K562 (cell line): ENCODE data around the gene LMO2.
"Not testable (repeated sequence)": the region's sequence is repeated elsewhere in the genome, so short reads cannot be mapped to it uniquely, and the experiment has no call there.

Source experiments
- ATF2 ChIP-seq: sonication (generic); formaldehyde crosslinking; IDR thresholded peaks from 2 replicates; pipeline ENCODE4 v1.8.1; 2022; ENCODE audit warnings: missing genetic modification reagents
- CCNT2 ChIP-seq: IDR thresholded peaks from 2 replicates; pipeline ENCODE4 v1.6.1; 2011; ENCODE audit warnings: borderline replicate concordance, low read depth, mild to moderate bottlenecking, moderate library complexity, mixed read lengths, low read length; ENCODE audit not compliant: insufficient read length; ENCODE audit errors: extremely low read depth
- CHD2 ChIP-seq: IDR thresholded peaks from 2 replicates; pipeline ENCODE4 v1.6.1; 2011; ENCODE audit warnings: low read depth, low read length
- CTCF ChIP-seq, 3 experiments: IDR thresholded peaks in 2 of 3; conservative IDR thresholded peaks in 1 of 3; 2 replicates each; pipeline ENCODE4 v1.5.1; 2011 to 2012; ENCODE audit warnings: low read length in 3 of 3, mild to moderate bottlenecking in 3 of 3, control low read depth in 2 of 3, improper control_type of control experiment in 1 of 3, inconsistent platforms in 1 of 3, low read depth in 1 of 3, mixed read lengths in 1 of 3, moderate library complexity in 1 of 3; ENCODE audit not compliant: insufficient read depth in 2 of 3
- E2F1 ChIP-seq: sonication (generic); formaldehyde crosslinking; IDR thresholded peaks from 2 replicates; pipeline ENCODE4 v1.8.1; 2023; ENCODE audit warnings: mild to moderate bottlenecking, missing genetic modification reagents, moderate library complexity
- POLR2AphosphoS5 ChIP-seq: IDR thresholded peaks from 2 replicates; pipeline ENCODE4 v1.6.1; 2011; ENCODE audit warnings: mild to moderate bottlenecking, low read depth, low read length, moderate library complexity; ENCODE audit not compliant: control insufficient read depth, insufficient read depth
- SAP30 ChIP-seq: fragments of 200-600 bp; sonication (generic); IDR thresholded peaks from 2 replicates; pipeline ENCODE4 v1.6.1; 2012; ENCODE audit warnings: borderline replicate concordance, low read depth, mild to moderate bottlenecking, moderate library complexity, low read length, control low read depth, inconsistent platforms; ENCODE audit not compliant: insufficient read depth, poor library complexity, severe bottlenecking
- SMC3 ChIP-seq: conservative IDR thresholded peaks from 2 replicates; pipeline ENCODE4 v1.6.1; 2011; ENCODE audit warnings: low read depth, low read length, improper control_type of control experiment; ENCODE audit not compliant: insufficient read depth
- U2AF1 ChIP-seq: fragments of 200-400 bp; formaldehyde crosslinking; optimal IDR thresholded peaks from 2 replicates; pipeline ENCODE3; 2017; ENCODE audit warnings: mild to moderate bottlenecking, low read depth, low read length, moderate library complexity
- YY1 ChIP-seq, 3 experiments: IDR thresholded peaks; 2 replicates each; pipeline ENCODE4 v1.6.1; 2011; ENCODE audit warnings: low read length in 2 of 3, mild to moderate bottlenecking in 2 of 3, moderate library complexity in 2 of 3, borderline replicate concordance in 1 of 3, control low read depth in 1 of 3, low read depth in 1 of 3; ENCODE audit not compliant: insufficient read depth in 3 of 3, insufficient replicate concordance in 2 of 3, control insufficient read depth in 1 of 3, insufficient read length in 1 of 3; ENCODE audit errors: extremely low read depth in 1 of 3
- ZNF274 ChIP-seq: IDR thresholded peaks from 2 replicates; pipeline ENCODE4 v1.6.1; 2011; ENCODE audit warnings: low read depth, mild to moderate bottlenecking, low read length, moderate library complexity, borderline replicate concordance
- TF ChIP-seq, protein P1 (sequence below): sonication (generic); formaldehyde crosslinking; IDR thresholded peaks from 2 replicates; pipeline ENCODE4 v1.5.0; 2020; ENCODE audit warnings: missing genetic modification reagents

DNA sequence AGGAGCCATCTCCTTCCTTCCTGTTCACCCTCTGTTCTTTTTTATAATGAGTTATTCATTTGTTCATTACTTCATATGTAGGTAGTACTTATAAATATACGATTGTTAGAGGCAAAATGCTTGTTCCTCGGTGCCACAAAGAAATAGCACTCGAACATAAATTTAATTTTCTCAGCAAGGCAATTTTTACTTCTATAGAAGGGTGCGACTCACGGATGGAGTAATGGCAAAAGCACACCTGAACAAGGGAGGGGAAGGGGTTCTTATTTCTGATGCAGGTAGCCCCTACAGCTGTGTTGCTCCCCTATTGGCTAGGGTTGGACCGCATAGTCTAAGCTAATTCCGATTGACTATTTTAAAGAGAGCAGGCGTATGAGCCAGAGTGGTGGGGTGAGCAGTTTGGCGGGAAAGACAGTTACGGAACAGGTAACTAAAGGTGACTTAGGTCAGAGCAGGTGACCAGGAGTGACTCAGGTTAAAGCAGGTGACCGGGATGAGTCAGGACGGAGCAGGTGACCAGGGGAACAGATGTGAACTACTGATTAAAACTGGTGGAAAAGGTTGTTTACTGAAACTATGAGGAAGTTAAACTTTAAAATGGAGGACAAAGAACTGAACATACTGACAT is 40.0 kb upstream of the LMO2 start:
- not testable (repeated sequence) for TF ChIP-seq CHD2; YY1 (IDR thresholded peaks at IDR 0.05; ENCODE audit: borderline replicate concordance in 1 of 3, control insufficient read depth in 1 of 3, extremely low read depth in 1 of 3, insufficient read depth in 3 of 3, insufficient read length in 1 of 3, insufficient replicate concordance in 2 of 3, low read depth in 1 of 3, low read length in 2 of 3); CTCF (IDR thresholded peaks at IDR 0.05 in 2 of 3, conservative IDR thresholded peaks at IDR 0.05 in 1 of 3; ENCODE audit: insufficient read depth in 2 of 3, low read depth in 1 of 3, low read length in 3 of 3); POLR2AphosphoS5; ATF2 (CRISPR knock-in tag); SAP30; CCNT2; ZNF274; E2F1 (CRISPR knock-in tag); U2AF1; SMC3
- TF ChIP-seq, protein P1, sequence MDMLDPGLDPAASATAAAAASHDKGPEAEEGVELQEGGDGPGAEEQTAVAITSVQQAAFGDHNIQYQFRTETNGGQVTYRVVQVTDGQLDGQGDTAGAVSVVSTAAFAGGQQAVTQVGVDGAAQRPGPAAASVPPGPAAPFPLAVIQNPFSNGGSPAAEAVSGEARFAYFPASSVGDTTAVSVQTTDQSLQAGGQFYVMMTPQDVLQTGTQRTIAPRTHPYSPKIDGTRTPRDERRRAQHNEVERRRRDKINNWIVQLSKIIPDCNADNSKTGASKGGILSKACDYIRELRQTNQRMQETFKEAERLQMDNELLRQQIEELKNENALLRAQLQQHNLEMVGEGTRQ (CRISPR knock-in tag): not testable (repeated sequence)
